HepG2 (cell line): ENCODE measurements around the gene P3H3. TPM values are rescaled to one million over a fixed set of nuclear protein-coding genes. Genes with fewer than 3 reads are reported as not detected.

Experiments
- ATAD3A ChIP-seq: sonication (generic); formaldehyde crosslinking; IDR thresholded peaks from 2 replicates; pipeline ENCODE4 v1.4.0; 2020; ENCODE audit warnings: missing genetic modification reagents
- ERF ChIP-seq: IDR thresholded peaks from 2 replicates; pipeline ENCODE4 v1.6.1; 2018; ENCODE audit warnings: missing biosample characterization, missing genetic modification reagents
- HOXA5 ChIP-seq: sonication (generic); formaldehyde crosslinking; IDR thresholded peaks from 2 replicates; pipeline ENCODE4 v1.4.0; 2020; ENCODE audit warnings: missing genetic modification reagents
- IRX3 ChIP-seq: sonication (generic); formaldehyde crosslinking; IDR thresholded peaks from 2 replicates; pipeline ENCODE4 v1.8.1; 2023; ENCODE audit warnings: mild to moderate bottlenecking, low read depth, missing genetic modification reagents, borderline replicate concordance
- RFXAP ChIP-seq: sonication (generic); formaldehyde crosslinking; IDR thresholded peaks from 2 replicates; pipeline ENCODE4 v1.4.0; 2020; ENCODE audit warnings: missing genetic modification reagents, borderline replicate concordance
- SIX1 ChIP-seq: sonication (generic); formaldehyde crosslinking; IDR thresholded peaks from 2 replicates; pipeline ENCODE4 v1.4.0; 2020; ENCODE audit warnings: missing genetic modification reagents, borderline replicate concordance
- ZBTB1 ChIP-seq: sonication (generic); formaldehyde crosslinking; IDR thresholded peaks from 2 replicates; pipeline ENCODE4 v1.4.0; 2020; ENCODE audit warnings: missing genetic modification reagents, borderline replicate concordance
- ZKSCAN5 ChIP-seq: sonication (generic); formaldehyde crosslinking; IDR thresholded peaks from 2 replicates; pipeline ENCODE4 v1.5.1; 2020; ENCODE audit warnings: mild to moderate bottlenecking, missing genetic modification reagents
- ZNF430 ChIP-seq: sonication (generic); formaldehyde crosslinking; IDR thresholded peaks from 2 replicates; pipeline ENCODE4 v1.9.0; 2021; ENCODE audit warnings: mild to moderate bottlenecking, missing genetic modification reagents
- ZNF432 ChIP-seq: sonication (generic); formaldehyde crosslinking; IDR thresholded peaks from 2 replicates; pipeline ENCODE4 v1.5.0; 2020; ENCODE audit warnings: missing genetic modification reagents, mild to moderate bottlenecking, borderline replicate concordance
- ZNF552 ChIP-seq: sonication (generic); formaldehyde crosslinking; IDR thresholded peaks from 2 replicates; pipeline ENCODE4 v1.9.0; 2022; ENCODE audit warnings: missing genetic modification reagents, mild to moderate bottlenecking, borderline replicate concordance
- ZNF768 ChIP-seq: sonication (generic); formaldehyde crosslinking; IDR thresholded peaks from 2 replicates; pipeline ENCODE4 v1.4.0; 2020; ENCODE audit warnings: missing genetic modification reagents
- ZNF770 ChIP-seq: sonication (generic); formaldehyde crosslinking; IDR thresholded peaks from 2 replicates; pipeline ENCODE4 v1.5.0; 2020; ENCODE audit warnings: mild to moderate bottlenecking, missing genetic modification reagents
- ZNF777 ChIP-seq: sonication (generic); formaldehyde crosslinking; IDR thresholded peaks from 2 replicates; pipeline ENCODE4 v1.4.0; 2020; ENCODE audit warnings: missing genetic modification reagents
- polyA plus RNA-seq, 8 experiments: library from polyadenylated mRNA; depleted of rRNA in 3 of 8; stranded (reverse) in 7 of 8; unstranded in 1 of 8; fragments of >200 nt; fragmentation: Illumina TruSeq in 4 of 8; extraction: Trizol in 4 of 8; gene quantifications; 2 replicates each; pipeline versions ENCODE4 v1.2.1 to v1.2.3, GENCODE V29; 2011 to 2016; ENCODE audit warnings: low read depth in 4 of 8, missing spikeins in 1 of 8, mixed read lengths in 1 of 8; ENCODE audit not compliant: insufficient read depth in 1 of 8
- total RNA-seq, 5 experiments: library from RNA; depleted of rRNA; stranded (reverse); fragments of >200 nt; fragmentation: Illumina TruSeq; extraction: Trizol; gene quantifications; 2 replicates each; pipeline ENCODE4 v1.2.3, GENCODE V29; 2016; ENCODE audit warnings: low read depth in 1 of 5
- TF ChIP-seq, protein P1 (sequence below): sonication (generic); formaldehyde crosslinking; IDR thresholded peaks from 2 replicates; pipeline ENCODE4 v1.8.0; 2023; ENCODE audit warnings: mild to moderate bottlenecking, missing genetic modification reagents
- TF ChIP-seq, protein P2 (sequence below): sonication (generic); formaldehyde crosslinking; IDR thresholded peaks from 2 replicates; pipeline ENCODE4 v1.8.0; 2022; ENCODE audit warnings: mild to moderate bottlenecking, missing genetic modification reagents; ENCODE audit not compliant: insufficient replicate concordance
- TF ChIP-seq, protein P3 (sequence below): sonication (generic); formaldehyde crosslinking; IDR thresholded peaks from 2 replicates; pipeline ENCODE4 v1.4.0; 2020; ENCODE audit warnings: mild to moderate bottlenecking, missing genetic modification reagents
- TF ChIP-seq, protein P4 (sequence below): sonication (generic); IDR thresholded peaks from 2 replicates; pipeline ENCODE4 v1.6.1; 2016; ENCODE audit warnings: low read depth, borderline replicate concordance

P3H3 gene
- total and polyA plus RNA-seq, 2 of the 13 experiments (the other 11 are each of a cell fraction or from before 2014, with no cell fraction given), result 20.1 to 20.5 TPM

GRCh38 chr12:6867413-6868210, 39.4 kb downstream of the P3H3 start, which contains the start of gene TPI1 (continued):
- TF ChIP-seq ZNF777 (CRISPR knock-in tag) (peak; percentile 41), IRX3 (peak; percentile 85), ERF (CRISPR knock-in tag) (peak; percentile 50; the same call in 1 of the 2 replicates), ZBTB1 (no peak), ATAD3A (CRISPR knock-in tag) (no peak), ZNF430 (CRISPR knock-in tag) (peak; percentile 93; the same call in 1 of the 2 replicates), RFXAP (CRISPR knock-in tag) (peak; percentile 57), ZNF770 (CRISPR knock-in tag) (peak; percentile 48), ZNF432 (CRISPR knock-in tag) (no peak), ZNF552 (CRISPR knock-in tag) (0 out of 2 replicates have a peak, but pooled peaks have one; percentile 24), SIX1 (CRISPR knock-in tag) (no peak), ZNF768 (CRISPR knock-in tag) (peak; percentile 63), HOXA5 (CRISPR knock-in tag) (peak; percentile 93), ZKSCAN5 (CRISPR knock-in tag) (no peak)
- TF ChIP-seq, protein P1, sequence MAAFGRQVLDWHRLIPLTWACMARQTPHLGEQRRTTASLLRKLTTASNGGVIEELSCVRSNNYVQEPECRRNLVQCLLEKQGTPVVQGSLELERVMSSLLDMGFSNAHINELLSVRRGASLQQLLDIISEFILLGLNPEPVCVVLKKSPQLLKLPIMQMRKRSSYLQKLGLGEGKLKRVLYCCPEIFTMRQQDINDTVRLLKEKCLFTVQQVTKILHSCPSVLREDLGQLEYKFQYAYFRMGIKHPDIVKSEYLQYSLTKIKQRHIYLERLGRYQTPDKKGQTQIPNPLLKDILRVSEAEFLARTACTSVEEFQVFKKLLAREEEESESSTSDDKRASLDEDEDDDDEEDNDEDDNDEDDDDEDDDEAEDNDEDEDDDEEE (CRISPR knock-in tag), result no peak
- TF ChIP-seq, protein P2, sequence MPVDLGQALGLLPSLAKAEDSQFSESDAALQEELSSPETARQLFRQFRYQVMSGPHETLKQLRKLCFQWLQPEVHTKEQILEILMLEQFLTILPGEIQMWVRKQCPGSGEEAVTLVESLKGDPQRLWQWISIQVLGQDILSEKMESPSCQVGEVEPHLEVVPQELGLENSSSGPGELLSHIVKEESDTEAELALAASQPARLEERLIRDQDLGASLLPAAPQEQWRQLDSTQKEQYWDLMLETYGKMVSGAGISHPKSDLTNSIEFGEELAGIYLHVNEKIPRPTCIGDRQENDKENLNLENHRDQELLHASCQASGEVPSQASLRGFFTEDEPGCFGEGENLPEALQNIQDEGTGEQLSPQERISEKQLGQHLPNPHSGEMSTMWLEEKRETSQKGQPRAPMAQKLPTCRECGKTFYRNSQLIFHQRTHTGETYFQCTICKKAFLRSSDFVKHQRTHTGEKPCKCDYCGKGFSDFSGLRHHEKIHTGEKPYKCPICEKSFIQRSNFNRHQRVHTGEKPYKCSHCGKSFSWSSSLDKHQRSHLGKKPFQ (CRISPR knock-in tag), result peak; percentile 87
- TF ChIP-seq, protein P3, sequence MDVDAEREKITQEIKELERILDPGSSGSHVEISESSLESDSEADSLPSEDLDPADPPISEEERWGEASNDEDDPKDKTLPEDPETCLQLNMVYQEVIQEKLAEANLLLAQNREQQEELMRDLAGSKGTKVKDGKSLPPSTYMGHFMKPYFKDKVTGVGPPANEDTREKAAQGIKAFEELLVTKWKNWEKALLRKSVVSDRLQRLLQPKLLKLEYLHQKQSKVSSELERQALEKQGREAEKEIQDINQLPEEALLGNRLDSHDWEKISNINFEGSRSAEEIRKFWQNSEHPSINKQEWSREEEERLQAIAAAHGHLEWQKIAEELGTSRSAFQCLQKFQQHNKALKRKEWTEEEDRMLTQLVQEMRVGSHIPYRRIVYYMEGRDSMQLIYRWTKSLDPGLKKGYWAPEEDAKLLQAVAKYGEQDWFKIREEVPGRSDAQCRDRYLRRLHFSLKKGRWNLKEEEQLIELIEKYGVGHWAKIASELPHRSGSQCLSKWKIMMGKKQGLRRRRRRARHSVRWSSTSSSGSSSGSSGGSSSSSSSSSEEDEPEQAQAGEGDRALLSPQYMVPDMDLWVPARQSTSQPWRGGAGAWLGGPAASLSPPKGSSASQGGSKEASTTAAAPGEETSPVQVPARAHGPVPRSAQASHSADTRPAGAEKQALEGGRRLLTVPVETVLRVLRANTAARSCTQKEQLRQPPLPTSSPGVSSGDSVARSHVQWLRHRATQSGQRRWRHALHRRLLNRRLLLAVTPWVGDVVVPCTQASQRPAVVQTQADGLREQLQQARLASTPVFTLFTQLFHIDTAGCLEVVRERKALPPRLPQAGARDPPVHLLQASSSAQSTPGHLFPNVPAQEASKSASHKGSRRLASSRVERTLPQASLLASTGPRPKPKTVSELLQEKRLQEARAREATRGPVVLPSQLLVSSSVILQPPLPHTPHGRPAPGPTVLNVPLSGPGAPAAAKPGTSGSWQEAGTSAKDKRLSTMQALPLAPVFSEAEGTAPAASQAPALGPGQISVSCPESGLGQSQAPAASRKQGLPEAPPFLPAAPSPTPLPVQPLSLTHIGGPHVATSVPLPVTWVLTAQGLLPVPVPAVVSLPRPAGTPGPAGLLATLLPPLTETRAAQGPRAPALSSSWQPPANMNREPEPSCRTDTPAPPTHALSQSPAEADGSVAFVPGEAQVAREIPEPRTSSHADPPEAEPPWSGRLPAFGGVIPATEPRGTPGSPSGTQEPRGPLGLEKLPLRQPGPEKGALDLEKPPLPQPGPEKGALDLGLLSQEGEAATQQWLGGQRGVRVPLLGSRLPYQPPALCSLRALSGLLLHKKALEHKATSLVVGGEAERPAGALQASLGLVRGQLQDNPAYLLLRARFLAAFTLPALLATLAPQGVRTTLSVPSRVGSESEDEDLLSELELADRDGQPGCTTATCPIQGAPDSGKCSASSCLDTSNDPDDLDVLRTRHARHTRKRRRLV (CRISPR knock-in tag), result no peak
- TF ChIP-seq, protein P4, sequence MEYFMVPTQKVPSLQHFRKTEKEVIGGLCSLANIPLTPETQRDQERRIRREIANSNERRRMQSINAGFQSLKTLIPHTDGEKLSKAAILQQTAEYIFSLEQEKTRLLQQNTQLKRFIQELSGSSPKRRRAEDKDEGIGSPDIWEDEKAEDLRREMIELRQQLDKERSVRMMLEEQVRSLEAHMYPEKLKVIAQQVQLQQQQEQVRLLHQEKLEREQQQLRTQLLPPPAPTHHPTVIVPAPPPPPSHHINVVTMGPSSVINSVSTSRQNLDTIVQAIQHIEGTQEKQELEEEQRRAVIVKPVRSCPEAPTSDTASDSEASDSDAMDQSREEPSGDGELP, result no peak
